HepG2 (cell line): ENCODE results near the gene EPHA4. TPM values are rescaled to one million over a fixed set of nuclear protein-coding genes. Genes with fewer than 3 reads are reported as not detected.

Experiments used
- ATAC-seq: fragments of 200-7000 bp; cut with Tn5 transposase; 3 replicates; pipeline ENCODE4 v1.9.1; 2020; ENCODE audit warnings: mild to moderate bottlenecking, moderate library complexity
- BruUV-seq: library from RNA; stranded (reverse); fragments of 400-500 nt; replicated peaks from 2 replicates; lab custom pipeline; 2021; lab: Mats Ljungman, UMichigan
- CTCF ChIA-PET: fragments of 300-600 bp; formaldehyde crosslinking; extraction: SDS; loops from one replicate; lab custom pipeline; 2021; ENCODE audit warnings: low total read pairs, inconsistent platforms, low intra/inter-chr PET ratio; lab: Yijun Ruan, JAX
- POLR2A ChIA-PET: fragments of 350-600 bp; sonication (Branson Sonifier 250); formaldehyde crosslinking; loops from one replicate; lab custom pipeline; 2020; ENCODE audit warnings: antibody characterized with exemption, inconsistent platforms; lab: Yijun Ruan, JAX
- DNase-seq: peaks from one replicate; pipeline ENCODE4 v3.0.0-alpha.2; 2015; ENCODE audit warnings: low spot score
- FAIRE-seq: peaks from 3 replicates; lab custom pipeline; 2011; peaks lifted over from hg19 to GRCh38; lab: Jason Lieb, UNC
- H2AFZ ChIP-seq: one replicate; pipeline ENCODE4 v1.6.1; 2011; ENCODE audit warnings: low read length, inconsistent platforms
- H3K27ac ChIP-seq: fragments of 300-600 bp; 3 replicates; pipeline ENCODE4 v1.8.0; 2011; ENCODE audit warnings: mixed run types, mild to moderate bottlenecking, mixed read lengths, low read length, inconsistent platforms; ENCODE audit not compliant: insufficient read depth; ENCODE audit errors: extremely low read length
- H3K27me3 ChIP-seq, 2 experiments: fragments of 200-600 bp in 1 of 2; 2 replicates in 1 of 2; 3 replicates in 1 of 2; pipeline versions ENCODE4 v1.6.0 to v1.8.0; 2011; ENCODE audit warnings: low read length in 2 of 2, mild to moderate bottlenecking in 2 of 2, moderate library complexity in 2 of 2, inconsistent platforms in 1 of 2; ENCODE audit not compliant: insufficient read depth in 2 of 2, control insufficient read depth in 1 of 2
- H3K36me3 ChIP-seq, 2 experiments: fragments of 200-600 bp in 1 of 2; replicated peaks in 1 of 2; 2 replicates in 1 of 2; 3 replicates in 1 of 2; pipeline versions ENCODE4 v1.5.1 to v1.8.0; 2011; ENCODE audit warnings: low read length in 2 of 2, inconsistent platforms in 1 of 2; ENCODE audit not compliant: insufficient read depth in 2 of 2, control insufficient read depth in 1 of 2
- H3K4me1 ChIP-seq: 2 replicates; pipeline ENCODE4 v1.5.1; 2012; ENCODE audit warnings: low read length, inconsistent platforms; ENCODE audit not compliant: insufficient read depth
- H3K4me2 ChIP-seq: 2 replicates; pipeline ENCODE4 v1.6.0; 2011; ENCODE audit warnings: low read depth, low read length, inconsistent platforms
- H3K4me3 ChIP-seq, 3 experiments: fragments of 200-600 bp in 1 of 3; sonication (generic), shearing (Covaris generic) in 1 of 3; replicated peaks in 1 of 3; 2 replicates each; pipeline ENCODE4 v1.5.1; 2011 to 2016; ENCODE audit warnings: low read length in 3 of 3, inconsistent platforms in 2 of 3, low read depth in 2 of 3, mild to moderate bottlenecking in 2 of 3, control low read depth in 1 of 3, mixed read lengths in 1 of 3; ENCODE audit not compliant: insufficient read depth in 1 of 3
- H3K79me2 ChIP-seq: one replicate; pipeline ENCODE4 v1.6.1; 2011; ENCODE audit warnings: low read length, inconsistent platforms; ENCODE audit not compliant: insufficient read depth
- H3K9ac ChIP-seq: 2 replicates; pipeline ENCODE4 v1.6.0; 2011; ENCODE audit warnings: mild to moderate bottlenecking, low read depth, low read length, inconsistent platforms; ENCODE audit not compliant: insufficient read depth
- H3K9me3 ChIP-seq: 2 replicates; pipeline ENCODE4 v1.5.1; 2012; ENCODE audit warnings: mild to moderate bottlenecking, low read length
- H4K20me1 ChIP-seq: 2 replicates; pipeline ENCODE4 v1.6.0; 2011; ENCODE audit warnings: inconsistent platforms, mild to moderate bottlenecking, low read length, moderate library complexity; ENCODE audit not compliant: insufficient read depth
- CBFB ChIP-seq: sonication (generic); formaldehyde crosslinking; IDR thresholded peaks from 2 replicates; pipeline ENCODE4 v1.4.0; 2020; ENCODE audit warnings: missing genetic modification reagents
- MATR3 ChIP-seq: sonication (generic); formaldehyde crosslinking; IDR thresholded peaks from 2 replicates; pipeline ENCODE4 v1.4.0; 2020; ENCODE audit warnings: missing genetic modification reagents
- NFE2L1 ChIP-seq: sonication (generic); formaldehyde crosslinking; IDR thresholded peaks from 2 replicates; pipeline ENCODE4 v1.4.0; 2020; ENCODE audit warnings: missing genetic modification reagents, mild to moderate bottlenecking, borderline replicate concordance
- NFRKB ChIP-seq: fragments of 450-650 bp; IDR thresholded peaks from 2 replicates; pipeline ENCODE4 v1.6.1; 2017
- POLR2AphosphoS2 ChIP-seq: IDR thresholded peaks from 2 replicates; pipeline ENCODE4 v1.6.1; 2011; ENCODE audit warnings: low read depth, low read length, improper control_type of control experiment
- SAFB2 ChIP-seq: sonication (generic); formaldehyde crosslinking; IDR thresholded peaks from 2 replicates; pipeline ENCODE4 v1.5.1; 2020; ENCODE audit warnings: missing genetic modification reagents, low read depth, mild to moderate bottlenecking, borderline replicate concordance
- SMAD1 ChIP-seq: sonication (generic); formaldehyde crosslinking; IDR thresholded peaks from 2 replicates; pipeline ENCODE4 v1.4.0; 2020; ENCODE audit warnings: missing genetic modification reagents, low read depth, mild to moderate bottlenecking, borderline replicate concordance
- STAT5B ChIP-seq: sonication (generic); formaldehyde crosslinking; IDR thresholded peaks from 2 replicates; pipeline ENCODE4 v1.4.0; 2020; ENCODE audit warnings: missing genetic modification reagents
- TAF1 ChIP-seq: sonication (generic); formaldehyde crosslinking; IDR thresholded peaks from 2 replicates; pipeline ENCODE4 v1.4.0; 2020; ENCODE audit warnings: missing genetic modification reagents
- ZNF564 ChIP-seq: sonication (generic); formaldehyde crosslinking; IDR thresholded peaks from 2 replicates; pipeline ENCODE4 v1.8.1; 2023; ENCODE audit warnings: mild to moderate bottlenecking, missing genetic modification reagents
- ZNF572 ChIP-seq: sonication (generic); formaldehyde crosslinking; IDR thresholded peaks from 2 replicates; pipeline ENCODE4 v1.5.1; 2020; ENCODE audit warnings: mild to moderate bottlenecking, missing genetic modification reagents
- WGBS: methylation state at CpG from one replicate; pipeline ENCODE4 v1.1.6; 2017; ENCODE audit warnings: low lambda C conversion rate; 5-methylcytosine and 5-hydroxymethylcytosine counted together
- in situ Hi-C: cut with HindIII; loops from 2 replicates; pipeline ENCODE4 v1.10.0; 2017; ENCODE audit warnings: low pct_unique_long_range_greater_than_20kb; ENCODE audit not compliant: extremely low pct_ligation_motif_present
- intact Hi-C: fragments of 100-400 bp; cut with micrococcal nuclease; formaldehyde crosslinking; loops from one replicate; pipeline ENCODE4 v1.10.0; 2022; ENCODE audit not compliant: unreplicated experiment
- polyA plus RNA-seq, 8 experiments: library from polyadenylated mRNA; depleted of rRNA in 3 of 8; stranded (reverse) in 7 of 8; unstranded in 1 of 8; fragments of >200 nt; fragmentation: Illumina TruSeq in 4 of 8; extraction: Trizol in 4 of 8; gene quantifications; 2 replicates each; pipeline versions ENCODE4 v1.2.1 to v1.2.3, GENCODE V29; 2011 to 2016; ENCODE audit warnings: low read depth in 4 of 8, missing spikeins in 1 of 8, mixed read lengths in 1 of 8; ENCODE audit not compliant: insufficient read depth in 1 of 8
- total RNA-seq, 5 experiments: library from RNA; depleted of rRNA; stranded (reverse); fragments of >200 nt; fragmentation: Illumina TruSeq; extraction: Trizol; gene quantifications; 2 replicates each; pipeline ENCODE4 v1.2.3, GENCODE V29; 2016; ENCODE audit warnings: low read depth in 1 of 5
- TF ChIP-seq, protein P1 (sequence below): IDR thresholded peaks from 2 replicates; pipeline ENCODE4 v1.6.1; 2018; ENCODE audit warnings: missing genetic modification reagents, mild to moderate bottlenecking, missing compliant biosample characterization
- TF ChIP-seq, protein P2 (sequence below): sonication (generic); formaldehyde crosslinking; IDR thresholded peaks from 2 replicates; pipeline ENCODE4 v1.5.1; 2020; ENCODE audit warnings: missing genetic modification reagents, mild to moderate bottlenecking, borderline replicate concordance
- TF ChIP-seq, protein P3 (sequence below): sonication (generic); formaldehyde crosslinking; IDR thresholded peaks from 2 replicates; pipeline ENCODE4 v1.5.0; 2020; ENCODE audit warnings: missing genetic modification reagents

EPHA4 gene
- total and polyA plus RNA-seq, 2 of the 13 experiments (the other 11 are each of a cell fraction or from before 2014, with no cell fraction given): not detected

GRCh38 chr2:221605751-221606240 lies 33.7 kb upstream of the EPHA4 start:
- no peaks in the 10 kb centered on the region for H3K9me3 ChIP-seq
- no peaks in the 10 kb centered on the region for H3K27me3 ChIP-seq
- intact Hi-C loops (no loop called here), in situ Hi-C loops (no loop called here)
- TF ChIP-seq, protein P1, sequence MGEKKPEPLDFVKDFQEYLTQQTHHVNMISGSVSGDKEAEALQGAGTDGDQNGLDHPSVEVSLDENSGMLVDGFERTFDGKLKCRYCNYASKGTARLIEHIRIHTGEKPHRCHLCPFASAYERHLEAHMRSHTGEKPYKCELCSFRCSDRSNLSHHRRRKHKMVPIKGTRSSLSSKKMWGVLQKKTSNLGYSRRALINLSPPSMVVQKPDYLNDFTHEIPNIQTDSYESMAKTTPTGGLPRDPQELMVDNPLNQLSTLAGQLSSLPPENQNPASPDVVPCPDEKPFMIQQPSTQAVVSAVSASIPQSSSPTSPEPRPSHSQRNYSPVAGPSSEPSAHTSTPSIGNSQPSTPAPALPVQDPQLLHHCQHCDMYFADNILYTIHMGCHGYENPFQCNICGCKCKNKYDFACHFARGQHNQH (CRISPR knock-in tag): no peak
- TF ChIP-seq NFE2L1 (CRISPR knock-in tag) (no peak), ZNF564 (CRISPR knock-in tag) (no peak), SAFB2 (CRISPR knock-in tag) (no peak), CBFB (CRISPR knock-in tag) (no peak)
- 1% methylated on average over 2 of the region's 2 CpGs for WGBS
- CTCF ChIA-PET: no interaction called here
- DNase-seq: no peak
- H3K4me2 ChIP-seq: no peak overlapping the region
- no peaks in the 10 kb centered on the region for H4K20me1 ChIP-seq
- no peak overlapping the region for H3K9ac ChIP-seq
- no peaks in the 10 kb centered on the region for H3K36me3 ChIP-seq
- H3K79me2 ChIP-seq: no peaks in the 10 kb centered on the region
- no TSS peak for BruUV-seq
- no peak overlapping the region for H2AFZ ChIP-seq
- H3K4me1 ChIP-seq: no peaks in the 10 kb centered on the region
- POLR2A ChIA-PET: no interaction called here
- no peak overlapping the region for H3K27ac ChIP-seq
- ATAC-seq: no peak
- FAIRE-seq: no peak
- H3K4me3 ChIP-seq: no peak overlapping the region

DNA sequence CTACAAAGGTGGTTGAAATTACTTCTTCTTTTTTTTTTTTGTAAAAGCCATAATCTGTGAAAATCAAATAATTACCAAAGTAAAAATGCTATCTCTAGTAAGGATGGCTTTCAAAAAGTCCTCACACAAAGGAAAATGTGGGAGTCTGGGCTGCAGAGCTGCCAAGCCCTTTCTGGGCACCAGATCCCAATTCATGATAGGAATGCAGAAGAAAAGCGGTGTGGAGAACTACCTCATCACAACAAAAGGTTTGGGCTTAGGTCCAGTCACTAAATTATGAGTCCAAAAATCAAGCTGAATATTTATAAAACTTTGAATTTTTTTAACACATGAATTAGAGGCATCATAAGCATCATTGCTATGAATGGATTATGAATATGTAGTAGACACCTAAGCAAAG lies 30.8 kb upstream of the EPHA4 start:
- BruUV-seq: no TSS peak
- no peak for FAIRE-seq
- intact Hi-C loops: no loop called here
- 4% methylated on average over 1 of the region's 1 CpG for WGBS
- no peaks in the 10 kb centered on the region for H3K4me1 ChIP-seq
- no peak overlapping the region for H3K4me3 ChIP-seq
- H3K9me3 ChIP-seq: no peaks in the 10 kb centered on the region
- DNase-seq: no peak
- H3K79me2 ChIP-seq: no peaks in the 10 kb centered on the region
- H3K27ac ChIP-seq: no peak overlapping the region
- H3K9ac ChIP-seq: no peak overlapping the region
- no peak overlapping the region for H3K4me2 ChIP-seq
- H2AFZ ChIP-seq: no peak overlapping the region
- TF ChIP-seq TAF1 (CRISPR knock-in tag) (no peak), SMAD1 (CRISPR knock-in tag) (no peak), POLR2AphosphoS2 (no peak), MATR3 (CRISPR knock-in tag) (no peak), NFRKB (no peak), STAT5B (CRISPR knock-in tag) (no peak), ZNF572 (no peak)
- TF ChIP-seq, protein P2, sequence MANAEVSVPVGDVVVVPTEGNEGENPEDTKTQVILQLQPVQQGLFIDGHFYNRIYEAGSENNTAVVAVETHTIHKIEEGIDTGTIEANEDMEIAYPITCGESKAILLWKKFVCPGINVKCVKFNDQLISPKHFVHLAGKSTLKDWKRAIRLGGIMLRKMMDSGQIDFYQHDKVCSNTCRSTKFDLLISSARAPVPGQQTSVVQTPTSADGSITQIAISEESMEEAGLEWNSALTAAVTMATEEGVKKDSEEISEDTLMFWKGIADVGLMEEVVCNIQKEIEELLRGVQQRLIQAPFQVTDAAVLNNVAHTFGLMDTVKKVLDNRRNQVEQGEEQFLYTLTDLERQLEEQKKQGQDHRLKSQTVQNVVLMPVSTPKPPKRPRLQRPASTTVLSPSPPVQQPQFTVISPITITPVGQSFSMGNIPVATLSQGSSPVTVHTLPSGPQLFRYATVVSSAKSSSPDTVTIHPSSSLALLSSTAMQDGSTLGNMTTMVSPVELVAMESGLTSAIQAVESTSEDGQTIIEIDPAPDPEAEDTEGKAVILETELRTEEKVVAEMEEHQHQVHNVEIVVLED (CRISPR knock-in tag): no peak
- TF ChIP-seq, protein P3, sequence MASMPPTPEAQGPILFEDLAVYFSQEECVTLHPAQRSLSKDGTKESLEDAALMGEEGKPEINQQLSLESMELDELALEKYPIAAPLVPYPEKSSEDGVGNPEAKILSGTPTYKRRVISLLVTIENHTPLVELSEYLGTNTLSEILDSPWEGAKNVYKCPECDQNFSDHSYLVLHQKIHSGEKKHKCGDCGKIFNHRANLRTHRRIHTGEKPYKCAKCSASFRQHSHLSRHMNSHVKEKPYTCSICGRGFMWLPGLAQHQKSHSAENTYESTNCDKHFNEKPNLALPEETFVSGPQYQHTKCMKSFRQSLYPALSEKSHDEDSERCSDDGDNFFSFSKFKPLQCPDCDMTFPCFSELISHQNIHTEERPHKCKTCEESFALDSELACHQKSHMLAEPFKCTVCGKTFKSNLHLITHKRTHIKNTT (CRISPR knock-in tag): no peak
- no peaks in the 10 kb centered on the region for H4K20me1 ChIP-seq
- ATAC-seq: no peak
- POLR2A ChIA-PET: no interaction called here
- no peaks in the 10 kb centered on the region for H3K27me3 ChIP-seq
- H3K36me3 ChIP-seq: no peaks in the 10 kb centered on the region
- in situ Hi-C loops: no loop called here
- CTCF ChIA-PET: no interaction called here
